ENCODE results near the gene SYF2.

SYF2 gene

GRCh38 chr1:25182629-25183028 is 49.7 kb downstream of the SYF2 start:
- DNase-seq: no peak

DNA sequence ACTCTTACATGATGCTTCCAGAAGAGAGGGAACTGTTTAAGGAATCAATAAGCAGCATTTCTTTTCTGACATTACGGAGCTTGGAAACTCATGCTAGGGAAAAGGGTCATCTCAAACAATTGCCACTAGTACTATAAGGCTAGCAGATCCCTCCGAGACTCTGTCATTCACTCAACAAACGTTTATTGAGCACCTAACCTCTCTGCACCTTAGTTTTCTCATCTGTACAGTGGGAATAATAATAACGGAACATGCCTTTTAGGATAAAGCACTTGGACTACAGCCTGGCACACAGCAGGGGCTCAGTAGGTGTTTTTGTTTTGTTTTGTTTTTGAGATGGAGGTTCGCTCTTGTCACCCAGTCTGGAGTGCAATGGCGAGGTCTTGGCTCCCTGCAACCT is 51.3 kb downstream of the SYF2 start:
- DNase-seq: no peak

- no peak for DNase-seq
Measured at GRCh38 chr1:25178917-25179561, 53.3 kb downstream of the SYF2 start.

DNA sequence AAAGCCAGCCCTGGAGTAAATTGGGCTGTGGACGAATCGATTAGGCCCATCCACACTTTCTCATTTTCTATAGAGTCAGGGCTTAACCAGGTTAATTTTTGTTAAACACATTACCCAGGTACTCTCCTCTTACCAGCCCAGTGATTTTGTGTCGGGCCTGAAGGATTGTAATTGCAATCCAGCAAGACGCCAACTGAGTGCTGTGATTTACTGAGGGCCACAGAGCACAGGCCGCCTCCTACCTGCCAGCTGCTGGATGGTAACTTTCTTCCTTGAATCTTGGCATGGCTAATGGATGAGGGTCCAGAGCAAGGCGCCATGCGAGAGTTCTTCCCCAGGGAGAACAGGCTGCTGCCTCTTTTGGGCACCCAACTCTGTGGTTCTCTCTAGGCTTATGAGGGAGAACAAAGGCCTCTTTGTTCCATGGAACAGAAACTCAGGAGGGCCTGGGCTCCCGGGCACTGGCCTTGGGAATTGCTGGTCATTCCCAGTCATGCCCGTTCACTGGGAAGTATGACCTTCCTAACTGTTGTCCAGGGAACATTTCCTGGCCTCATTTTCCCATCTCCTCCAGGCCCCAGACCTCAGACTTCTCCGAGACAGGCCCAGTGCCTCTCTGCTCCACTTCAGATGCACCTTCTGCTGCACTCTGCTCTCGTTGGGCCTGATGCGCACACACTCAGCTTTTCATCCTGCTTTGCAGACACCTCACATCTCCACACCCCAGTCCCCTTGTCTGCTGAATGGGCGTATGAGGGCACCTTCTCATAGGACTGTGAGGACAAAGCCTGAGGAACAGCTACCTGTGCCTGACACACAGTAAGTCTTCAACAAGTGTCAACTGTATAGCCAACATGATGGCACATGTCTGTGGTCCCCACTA is 57.3 kb downstream of the SYF2 start:
- no peak for DNase-seq

DNA sequence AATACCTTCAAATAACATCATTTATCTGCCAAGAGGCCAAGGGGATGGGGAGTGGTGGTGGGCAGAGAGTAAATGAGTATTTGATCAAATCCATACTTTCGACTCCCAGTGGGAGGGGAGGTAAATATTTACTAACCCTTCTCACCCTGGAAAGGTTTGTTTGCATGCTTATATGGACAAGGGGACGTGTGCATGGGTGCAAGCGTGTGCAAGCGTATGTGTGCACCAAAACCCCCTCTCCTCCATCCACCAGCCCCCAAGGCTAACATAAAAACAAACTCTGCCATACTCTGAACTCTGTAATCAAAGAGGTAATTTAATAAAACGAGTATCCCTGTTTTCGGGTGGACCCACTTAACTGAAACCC is 58.0 kb downstream of the SYF2 start:
- no peak for DNase-seq

DNA sequence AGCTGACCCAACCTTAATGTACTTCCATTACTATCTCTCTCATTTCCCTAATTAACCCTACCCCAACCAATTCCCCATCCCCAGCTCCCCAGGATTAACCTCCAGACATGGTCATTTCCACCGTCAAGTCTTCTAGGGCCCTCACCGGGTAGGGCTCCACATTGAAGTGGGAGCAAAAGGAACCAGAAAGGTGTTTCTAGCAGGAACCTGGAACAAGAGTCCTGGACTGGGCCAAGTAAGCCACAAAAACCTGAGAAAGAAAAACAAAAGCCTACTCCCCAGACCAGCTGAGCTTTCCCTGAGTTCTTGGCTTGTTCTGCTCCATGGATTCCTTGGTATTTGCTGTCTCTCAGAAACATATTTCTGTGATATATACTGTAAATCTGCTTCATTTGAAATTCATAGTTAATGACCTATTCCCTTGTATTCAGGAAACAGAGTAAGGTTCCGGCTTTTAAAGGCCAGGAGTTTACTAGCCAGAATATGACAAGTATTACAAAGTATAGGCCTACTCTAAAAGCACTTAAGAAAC is 58.4 kb downstream of the SYF2 start:
- DNase-seq: no peak

Data from NCI-H446 treated with DMSO at 0.1 percent for 48 hours (cell line).